GM19099 (cell line): ENCODE results near the gene MTIF3.

Experiments
- POLR2A ChIP-seq: IDR thresholded peaks from 3 replicates; pipeline ENCODE4 v1.6.1; 2011; ENCODE audit warnings: low read depth; ENCODE audit not compliant: insufficient read length; ENCODE audit errors: extremely low read depth

MTIF3 gene

DNA sequence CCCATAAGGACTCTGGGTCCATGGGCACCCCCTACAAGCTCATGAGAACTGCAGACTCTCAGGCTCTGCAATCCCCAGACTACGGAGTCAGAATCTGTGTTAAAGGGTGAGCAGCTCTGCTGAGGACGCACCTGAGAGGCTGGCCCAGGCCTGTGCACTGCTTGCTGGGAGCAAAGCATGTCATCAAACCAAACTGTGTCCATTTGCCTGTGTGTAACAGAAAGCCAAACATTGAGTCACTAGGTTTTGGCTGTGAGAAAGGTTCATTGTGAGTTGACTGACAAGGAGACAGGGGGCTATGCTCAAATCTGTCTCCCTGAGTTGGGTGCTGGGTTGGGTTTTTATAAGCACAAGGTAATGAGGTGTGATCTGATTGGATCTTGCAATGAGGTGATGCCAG lies 22.1 kb upstream of the MTIF3 start:
- no peak for TF ChIP-seq POLR2A

DNA sequence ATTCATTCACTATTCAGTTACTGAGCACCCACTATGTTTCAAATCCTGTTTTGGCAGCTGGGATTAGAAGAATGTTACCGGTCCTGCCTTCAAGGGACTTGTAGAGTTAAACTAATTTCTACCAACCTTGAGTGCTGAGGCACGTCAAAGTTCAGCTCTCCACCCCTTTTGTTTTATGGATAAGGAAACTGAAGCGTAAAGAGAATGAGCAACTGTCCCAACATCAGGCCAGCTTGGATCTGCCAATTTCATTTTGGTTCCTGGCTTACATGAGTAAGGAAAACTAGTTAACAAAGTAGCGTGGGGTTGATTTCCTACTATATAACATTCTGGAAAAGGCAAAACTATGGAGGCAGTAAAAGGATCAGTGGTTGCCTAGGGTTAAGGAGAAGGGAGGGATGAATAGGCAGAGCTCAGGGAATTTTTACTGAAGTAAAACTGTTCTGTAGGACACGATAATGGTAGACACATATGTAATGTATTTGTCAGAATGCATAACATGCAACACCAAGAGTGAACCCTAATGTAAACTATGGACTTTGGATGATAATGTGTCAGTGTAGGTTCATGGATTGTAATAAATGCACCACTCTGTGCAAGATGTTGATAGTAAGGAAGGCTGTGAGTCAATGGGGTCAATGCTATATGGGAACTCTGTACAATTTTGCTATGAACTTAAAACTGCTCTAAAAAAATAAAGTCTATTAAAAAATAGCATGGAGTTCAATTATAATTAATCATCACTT lies 19.9 kb upstream of the MTIF3 start:
- no peak for TF ChIP-seq POLR2A

DNA sequence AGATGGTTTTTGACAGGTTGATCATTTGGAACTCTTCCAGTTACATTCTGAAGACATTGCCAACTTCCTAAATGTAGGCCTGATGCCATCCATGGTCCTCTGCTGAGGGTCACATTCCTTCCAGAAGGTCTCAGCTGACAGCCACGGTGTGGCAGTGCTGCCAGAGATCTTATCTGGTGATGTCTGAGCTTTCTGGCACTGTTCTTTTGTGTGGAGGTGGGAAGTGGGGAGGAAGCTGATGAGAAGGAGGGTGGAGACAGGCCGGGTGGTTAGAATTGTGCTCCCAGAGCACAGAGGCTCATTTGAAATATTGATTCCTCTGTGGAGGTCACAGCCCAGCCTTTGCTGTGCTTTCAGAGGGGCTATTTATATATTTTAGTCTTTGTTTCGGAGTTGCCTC lies 16.1 kb upstream of the MTIF3 start:
- no peak for TF ChIP-seq POLR2A

DNA sequence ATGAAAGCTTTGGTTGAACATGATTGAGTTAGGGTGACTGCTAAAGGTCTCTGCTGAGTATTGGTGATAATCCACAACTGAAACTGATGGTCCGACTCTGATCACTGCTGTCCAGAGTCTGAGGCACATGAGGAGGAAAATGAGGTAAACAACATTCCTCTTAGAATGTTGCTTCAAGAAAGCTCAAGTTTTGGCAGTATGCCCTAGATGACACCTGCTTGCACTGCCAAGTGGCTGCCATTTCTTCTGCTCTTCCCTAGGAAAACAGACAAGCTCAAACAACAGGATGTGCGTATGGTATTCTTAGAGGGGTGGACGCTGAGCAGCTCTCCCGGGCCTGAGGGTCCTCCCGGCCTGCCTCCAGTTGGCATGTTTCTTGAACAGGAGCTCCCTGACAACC lies 15.2 kb upstream of the MTIF3 start:
- no peak for TF ChIP-seq POLR2A

DNA sequence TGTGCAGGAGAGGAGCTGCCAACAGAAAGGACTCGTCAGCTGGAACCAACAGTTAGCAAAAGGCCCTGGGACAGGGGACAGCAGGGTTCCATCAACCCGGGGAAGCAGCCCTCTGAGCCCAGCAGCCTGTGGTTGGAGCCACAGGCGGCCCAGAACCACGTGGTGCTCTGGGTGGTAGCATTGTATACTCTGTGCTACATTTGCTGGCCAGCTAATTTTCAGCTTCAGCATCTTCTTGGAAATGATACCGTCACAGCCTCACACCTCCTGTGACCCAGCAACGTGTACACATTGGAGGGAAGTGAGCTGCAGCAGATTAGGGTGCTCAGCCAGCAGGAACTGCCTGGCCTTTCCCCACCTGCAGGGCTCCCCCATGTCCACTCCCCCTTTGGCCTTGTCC lies 13.1 kb upstream of the MTIF3 start:
- TF ChIP-seq POLR2A = no peak

DNA sequence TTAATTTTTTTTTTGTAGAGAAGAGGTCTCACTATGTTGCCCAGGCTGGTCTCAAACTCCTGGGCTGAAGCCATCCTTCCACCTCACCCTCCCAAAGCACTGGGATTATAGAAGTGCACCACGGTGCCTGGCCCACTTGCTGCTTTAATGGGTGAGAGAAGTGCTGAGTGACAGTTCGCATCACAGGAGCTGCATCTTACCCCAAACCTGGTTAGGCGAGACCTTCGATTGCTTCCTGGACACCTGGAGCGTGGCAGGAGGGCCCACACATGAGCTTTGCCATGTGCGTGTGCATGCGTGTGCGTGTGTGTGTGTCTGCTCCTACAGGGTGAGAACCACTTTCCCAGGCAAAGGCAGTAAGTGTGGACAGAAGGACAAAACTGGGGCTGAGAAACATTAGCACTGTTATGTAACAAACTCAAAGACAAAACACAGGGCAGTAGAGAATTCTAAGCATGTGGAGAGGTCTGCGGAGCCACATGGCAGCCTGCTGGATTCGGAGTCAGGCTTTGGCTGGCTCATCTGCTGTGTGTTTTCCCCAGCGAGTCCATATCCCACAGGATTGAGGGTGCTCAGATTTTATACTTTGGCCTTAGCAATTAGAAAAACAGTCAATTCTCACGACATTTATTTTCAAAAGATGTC lies 11.7 kb upstream of the MTIF3 start:
- TF ChIP-seq POLR2A = no peak

DNA sequence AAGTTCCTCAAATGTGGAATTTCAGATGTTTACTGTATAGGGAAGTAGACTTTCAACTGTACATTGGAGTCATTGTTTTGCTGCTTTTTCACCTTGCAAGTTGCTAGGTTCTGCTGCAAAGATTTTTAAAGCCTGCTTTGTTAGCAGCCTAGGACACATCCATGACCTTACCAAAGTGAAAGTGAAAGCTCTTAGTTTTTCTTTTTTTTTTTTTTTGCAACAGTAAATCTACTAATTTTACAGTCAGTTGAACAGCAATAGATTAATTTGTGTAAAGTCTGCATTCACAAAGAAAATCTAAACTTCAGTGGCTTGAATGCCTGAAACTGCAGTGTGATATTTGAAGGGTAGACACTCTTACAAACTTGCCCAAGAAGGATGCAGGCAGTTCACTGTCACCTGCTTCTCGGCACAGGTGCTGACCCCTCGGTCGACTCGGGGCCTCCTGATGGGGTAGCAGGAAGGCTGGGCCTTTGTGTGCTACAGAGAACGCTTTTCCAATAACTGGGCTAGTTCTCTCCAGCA lies 5.0 kb upstream of the MTIF3 start:
- no peak for TF ChIP-seq POLR2A

DNA sequence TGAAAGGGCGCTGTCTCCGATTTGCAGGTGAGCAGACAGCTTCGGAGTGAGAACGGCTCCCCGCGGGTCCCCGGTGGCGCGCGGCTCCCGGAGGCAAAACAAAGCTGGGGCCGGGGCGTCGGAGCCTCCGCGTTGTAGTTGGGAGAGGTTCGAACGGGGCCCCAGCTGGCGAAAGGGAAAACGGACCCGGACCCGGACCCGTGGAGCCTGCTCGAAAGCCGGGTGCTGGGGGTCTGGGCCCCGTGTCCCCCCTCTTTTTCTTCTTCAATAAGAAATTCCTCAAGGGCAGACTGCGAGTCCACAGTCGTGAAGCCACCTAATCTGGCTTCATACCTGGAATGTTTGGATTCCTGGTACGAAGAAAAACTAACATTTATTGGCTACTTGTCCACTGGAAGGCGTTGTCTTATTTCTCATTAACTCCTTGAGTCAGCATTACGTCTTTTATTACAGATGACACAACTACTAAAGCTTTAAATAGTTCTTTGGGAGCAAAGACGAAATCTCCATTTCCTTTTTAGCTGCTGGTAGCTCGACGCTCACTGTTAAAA lies 632 bp upstream of the MTIF3 start:
- no peak for TF ChIP-seq POLR2A

DNA sequence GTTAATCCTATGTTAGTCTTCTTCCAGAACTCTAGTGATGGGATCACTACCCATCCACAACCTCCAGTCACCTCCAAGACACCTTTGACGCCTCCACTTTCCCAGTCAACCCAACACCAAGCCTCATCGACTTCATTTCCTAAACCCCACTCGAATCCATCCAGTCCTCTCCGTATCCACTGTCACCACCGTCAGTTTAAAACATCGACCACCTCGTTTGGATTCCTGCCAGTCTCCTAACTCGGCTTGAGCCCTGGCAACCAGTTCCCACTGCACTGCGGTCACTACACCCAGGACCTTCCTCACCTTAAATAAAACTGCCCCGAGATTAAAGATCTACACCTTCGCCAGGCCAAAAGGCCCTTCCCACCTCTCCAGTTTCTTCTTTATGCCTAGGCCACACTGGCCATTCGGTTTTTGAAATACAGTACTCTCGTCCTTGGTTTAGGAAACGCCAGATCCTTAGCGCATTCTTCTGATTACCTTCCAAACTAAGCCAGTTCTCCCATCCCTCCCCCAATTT lies 1.2 kb downstream of the MTIF3 start:
- no peak for TF ChIP-seq POLR2A

DNA sequence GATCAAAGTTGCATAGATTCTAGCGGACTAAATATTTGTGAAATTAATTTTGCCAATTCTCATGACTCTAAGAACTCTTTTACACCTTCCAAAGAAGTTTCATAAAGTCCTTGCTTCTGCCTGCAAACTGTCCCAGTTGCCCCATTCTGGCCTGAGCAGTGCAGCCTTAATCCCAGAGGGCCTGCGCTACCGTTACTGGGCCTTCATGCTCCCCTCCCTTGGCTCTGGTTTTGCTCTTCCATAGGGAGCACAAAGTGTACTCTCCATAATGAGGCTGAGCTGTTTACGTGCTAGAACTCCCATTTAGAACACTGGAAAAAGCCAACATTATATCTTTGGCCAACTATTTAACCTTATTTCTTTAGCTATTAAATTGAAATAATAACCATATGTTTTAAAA lies 2.1 kb downstream of the MTIF3 start:
- no peak for TF ChIP-seq POLR2A

DNA sequence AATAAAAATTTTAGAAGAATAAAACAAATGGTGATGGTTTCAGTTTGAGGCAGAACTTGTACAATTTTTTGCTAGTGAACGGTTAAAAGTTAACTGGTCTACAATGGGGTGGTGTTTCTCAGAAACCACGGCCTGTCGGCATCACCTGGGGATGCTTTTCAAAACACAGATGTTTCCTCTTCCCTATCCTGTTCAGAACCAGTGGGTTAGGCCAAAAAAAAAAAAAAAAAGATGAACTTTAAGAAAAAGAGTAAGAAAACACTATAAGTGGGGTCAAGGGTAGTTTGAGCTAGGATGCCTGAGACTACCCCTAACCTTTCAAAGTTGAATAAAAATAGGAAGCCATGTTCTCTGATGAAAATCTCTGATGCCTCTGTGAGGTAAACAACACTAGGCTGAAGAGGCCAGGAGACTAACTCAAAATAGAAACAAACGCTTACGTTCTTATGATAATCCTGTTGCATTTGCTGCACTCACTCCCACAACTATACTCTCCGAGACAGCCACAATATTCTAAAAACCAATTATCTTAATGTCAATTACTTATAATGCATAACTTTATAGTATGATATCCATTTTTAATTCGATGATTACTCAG lies 3.3 kb downstream of the MTIF3 start:
- no peak for TF ChIP-seq POLR2A

DNA sequence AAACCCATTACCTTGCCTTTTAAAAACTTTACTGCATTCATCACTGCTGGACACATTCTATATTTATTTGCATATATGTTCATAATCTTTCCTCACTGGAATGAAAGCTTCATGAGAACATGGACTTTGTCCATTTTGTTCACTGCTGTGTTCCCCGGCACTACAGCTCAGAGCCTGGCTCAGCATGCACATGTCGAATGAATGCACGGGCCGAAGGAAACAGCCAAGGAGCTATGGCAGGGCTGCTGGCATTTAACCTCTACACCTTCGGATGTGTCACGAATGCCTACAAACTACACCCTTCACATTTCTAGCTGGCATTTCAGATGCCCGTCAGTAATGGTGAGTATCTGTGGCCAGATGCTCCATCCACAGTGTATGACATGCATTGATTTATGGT lies 7.6 kb downstream of the MTIF3 start:
- no peak for TF ChIP-seq POLR2A

DNA sequence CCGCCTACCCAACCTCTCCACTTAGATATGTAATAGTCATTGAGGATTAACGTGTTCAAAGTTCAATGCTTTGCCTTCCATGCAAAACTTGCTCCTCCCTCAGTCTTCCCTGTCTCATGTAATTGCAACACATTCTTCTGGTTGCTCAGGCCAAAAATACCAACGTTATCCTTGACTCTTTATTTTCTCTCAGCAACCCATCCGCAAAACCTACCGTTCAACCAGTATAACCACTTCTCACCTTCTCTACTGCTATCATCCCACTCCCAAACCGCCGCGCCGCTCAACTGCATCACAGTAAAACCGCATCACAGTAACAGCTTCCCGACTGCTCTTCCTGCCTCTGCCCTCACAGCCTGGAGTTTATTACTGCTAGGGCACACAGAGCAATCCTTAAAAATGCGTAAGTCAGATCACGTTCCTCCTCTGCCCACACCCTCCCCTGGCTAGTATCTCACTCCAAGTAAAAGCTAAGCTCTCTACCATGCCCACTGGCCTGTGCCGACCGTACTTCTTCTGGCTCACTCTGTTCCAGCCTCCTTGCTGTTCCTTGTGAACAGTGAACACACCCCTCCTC lies 8.2 kb downstream of the MTIF3 start:
- TF ChIP-seq POLR2A = no peak

DNA sequence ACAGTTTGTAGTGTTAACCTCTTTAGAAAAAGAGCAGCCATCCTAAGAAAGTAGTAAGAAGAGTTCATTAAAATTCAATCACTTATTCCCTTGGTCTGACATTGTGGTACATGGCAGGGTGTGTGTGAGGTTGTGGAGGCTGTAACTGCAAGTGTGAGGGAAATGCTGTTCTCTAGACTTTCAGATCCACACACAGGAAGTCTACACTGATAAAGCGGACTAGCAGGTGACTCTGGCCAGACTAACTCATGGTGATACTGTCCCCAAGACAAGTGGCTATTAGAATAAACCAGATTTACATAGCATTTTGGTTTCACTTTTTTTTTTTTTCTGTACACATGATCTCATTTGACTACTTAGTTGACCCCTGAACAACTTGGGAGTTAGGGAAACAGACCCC lies 10.0 kb downstream of the MTIF3 start:
- no peak for TF ChIP-seq POLR2A

DNA sequence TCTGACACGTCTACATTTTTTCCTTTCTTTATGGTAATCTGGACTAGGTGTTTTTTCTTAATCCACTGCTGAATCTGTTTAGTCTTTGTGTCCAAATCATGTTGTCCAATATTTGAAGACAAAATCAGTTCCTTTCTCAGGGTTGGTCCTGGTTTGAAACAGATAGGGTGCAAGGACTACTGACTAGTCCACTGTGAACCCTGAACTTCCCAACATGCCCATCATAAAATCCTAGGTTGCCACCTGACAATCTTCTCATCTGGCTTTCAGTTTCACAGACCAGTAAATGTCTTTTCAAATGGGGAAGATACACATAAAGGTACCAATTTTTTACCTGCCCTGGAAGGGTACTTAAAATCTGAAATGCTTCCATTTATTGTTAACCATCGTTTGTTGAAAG lies 13.2 kb downstream of the MTIF3 start:
- TF ChIP-seq POLR2A = no peak
